SK-N-SH treated with all-trans-retinoic acid at 6 μM for 48 hours (cell line): ENCODE measurements around the gene PADI3.

ENCODE experiments used
- ATAC-seq: fragments of 200-7000 bp; cut with Tn5 transposase; 3 replicates; pipeline ENCODE4 v1.9.1; 2020; ENCODE audit warnings: mild to moderate bottlenecking, moderate library complexity
- CSDC2 ChIP-seq: fragments of 250-450 bp; sonication (Bioruptor Pico); IDR thresholded peaks from 2 replicates; pipeline ENCODE4 v1.5.0; 2020; ENCODE audit warnings: mild to moderate bottlenecking, moderate library complexity
- CSRNP3 ChIP-seq: fragments of 250-450 bp; sonication (Bioruptor Pico); IDR thresholded peaks from 2 replicates; pipeline ENCODE4 v1.5.1; 2021; ENCODE audit warnings: mild to moderate bottlenecking, moderate library complexity
- GLIS3 ChIP-seq: fragments of 250-450 bp; sonication (Bioruptor Pico); IDR thresholded peaks from 2 replicates; pipeline ENCODE4 v1.5.0; 2020; ENCODE audit warnings: mild to moderate bottlenecking, moderate library complexity
- ISL1 ChIP-seq: fragments of 250-450 bp; sonication (Bioruptor Pico); IDR thresholded peaks from 2 replicates; pipeline ENCODE4 v2.1.2; 2022; ENCODE audit warnings: mild to moderate bottlenecking, moderate library complexity
- PATZ1 ChIP-seq: fragments of 250-450 bp; sonication (Bioruptor Pico); IDR thresholded peaks from 2 replicates; pipeline ENCODE4 v1.8.0; 2020; ENCODE audit warnings: mild to moderate bottlenecking, moderate library complexity, borderline replicate concordance
- POU6F1 ChIP-seq: fragments of 250-450 bp; sonication (Bioruptor Pico); IDR thresholded peaks from 2 replicates; pipeline ENCODE4 v1.8.0; 2021; ENCODE audit warnings: low read depth, mild to moderate bottlenecking, moderate library complexity, borderline replicate concordance
- PPARA ChIP-seq: fragments of 250-450 bp; sonication (Bioruptor Pico); IDR thresholded peaks from 2 replicates; pipeline ENCODE4 v1.5.0; 2020; ENCODE audit warnings: mild to moderate bottlenecking, borderline replicate concordance
- SNAI2 ChIP-seq: fragments of 250-450 bp; sonication (Bioruptor Pico); IDR thresholded peaks from 2 replicates; pipeline ENCODE4 v1.5.0; 2020; ENCODE audit warnings: mild to moderate bottlenecking, moderate library complexity
- TOX ChIP-seq: fragments of 250-450 bp; sonication (Bioruptor Pico); IDR thresholded peaks from 2 replicates; pipeline ENCODE4 v1.8.0; 2021; ENCODE audit warnings: mild to moderate bottlenecking, moderate library complexity, borderline replicate concordance
- ZFP3 ChIP-seq: fragments of 250-450 bp; sonication (Bioruptor Pico); IDR thresholded peaks from 2 replicates; pipeline ENCODE4 v1.5.0; 2020; ENCODE audit warnings: mild to moderate bottlenecking, moderate library complexity
- ZNF8 ChIP-seq: fragments of 450-650 bp; formaldehyde crosslinking; IDR thresholded peaks from 2 replicates; pipeline ENCODE4 v1.5.0; 2020; ENCODE audit warnings: mild to moderate bottlenecking, moderate library complexity

The PADI3 gene

DNA sequence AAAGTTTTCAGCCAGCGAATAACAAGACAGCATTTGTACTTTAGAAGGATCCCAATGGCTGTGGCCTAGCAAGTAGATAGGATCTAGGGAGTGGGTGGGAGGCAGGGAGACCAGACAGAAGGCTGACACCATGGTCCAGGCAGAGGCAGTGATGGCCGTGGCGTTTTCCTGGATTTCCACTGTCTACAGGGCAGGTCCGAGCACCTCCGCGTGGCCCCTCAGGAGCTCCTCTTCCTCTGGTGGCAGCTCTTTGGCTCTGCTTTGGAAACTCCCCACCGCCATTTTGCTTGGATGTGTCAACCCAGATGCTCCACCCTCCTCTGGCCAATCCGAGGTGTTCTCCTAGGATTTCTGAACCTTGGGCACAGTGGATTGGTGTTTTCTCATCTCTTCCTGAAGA lies 84.2 kb downstream of the PADI3 start:
- ATAC-seq, result no peak
- TF ChIP-seq ZNF8 (CRISPR knock-in tag), result no peak
- TF ChIP-seq ZFP3 (CRISPR knock-in tag), result no peak
- no peak for TF ChIP-seq SNAI2
- no peak for TF ChIP-seq POU6F1
- TF ChIP-seq CSDC2, result no peak
- no peak for TF ChIP-seq PATZ1 (CRISPR knock-in tag)
- TF ChIP-seq ISL1 (CRISPR knock-in tag), result no peak
- no peak for TF ChIP-seq CSRNP3 (CRISPR knock-in tag)
- no peak for TF ChIP-seq GLIS3
- TF ChIP-seq TOX, result no peak
- no peak for TF ChIP-seq PPARA (CRISPR knock-in tag)
